Gastrocnemius medialis (tissue), 4 donors: ENCODE data around the gene LYRM2.

Source experiments
- CTCF ChIP-seq, 5 experiments: fragments of 450-650 bp in 3 of 5; fragments of 200-600 bp in 2 of 5; sonication (generic) in 2 of 5; IDR thresholded peaks in 4 of 5; conservative IDR thresholded peaks in 1 of 5; 1 replicate in 4 of 5; 2 replicates in 1 of 5; pipeline ENCODE4 v1.5.1; 2016 to 2019; ENCODE audit warnings: antibody characterized with exemption in 5 of 5, mild to moderate bottlenecking in 3 of 5, moderate library complexity in 3 of 5
- POLR2A ChIP-seq, 2 donors: fragments of 450-650 bp; IDR thresholded peaks; one replicate each; pipeline ENCODE4 v1.6.1; 2017; ENCODE audit warnings: antibody characterized with exemption in 2 of 2, mild to moderate bottlenecking in 2 of 2, moderate library complexity in 2 of 2

- TF ChIP-seq CTCF (IDR thresholded peaks at IDR 0.05 in 4 of 5, conservative IDR thresholded peaks at IDR 0.05 in 1 of 5) (no peak), POLR2A (IDR thresholded peaks at IDR 0.05) (no peak)
Observed at GRCh38 chr6:89596484-89596883, 42.1 kb downstream of the LYRM2 start.
